K562 (cell line): Measurements from ENCODE around the gene XIRP1. TPM values are rescaled to one million over a fixed set of nuclear protein-coding genes. Genes with fewer than 3 reads are reported as not detected.
A peak's percentile ranks its signal among the peaks of the same experiment; 100 is the strongest.

Experiments used
- ATAC-seq: fragments of 200-7000 bp; cut with Tn5 transposase; 3 replicates; pipeline ENCODE4 v1.9.1; 2020; ENCODE audit warnings: moderate library complexity
- BruUV-seq: library from RNA; stranded (reverse); fragments of 400-500 nt; replicated peaks from 2 replicates; lab custom pipeline; 2021; lab: Mats Ljungman, UMichigan
- CTCF ChIA-PET: fragments of 300-600 bp; formaldehyde crosslinking; extraction: SDS; loops from one replicate; lab custom pipeline; 2021; ENCODE audit warnings: low intra/inter-chr PET ratio; lab: Yijun Ruan, JAX
- POLR2A ChIA-PET: fragments of 300-600, 350-650 bp; sonication (Branson Sonifier 250); formaldehyde crosslinking; extraction: SDS; loops from one replicate; lab custom pipeline; 2021; ENCODE audit warnings: antibody characterized with exemption, inconsistent platforms; lab: Yijun Ruan, JAX
- DNase-seq, 4 experiments: peaks; one replicate each; pipeline versions ENCODE4 v3.0.0 to v3.0.0-alpha.2; 2011 to 2018; ENCODE audit warnings: low spot score in 3 of 4, mixed read lengths in 3 of 4; ENCODE audit errors: extremely low read depth in 1 of 4
- FAIRE-seq: peaks from 2 replicates; lab custom pipeline; 2011; peaks lifted over from hg19 to GRCh38; lab: Jason Lieb, UNC
- H2AFZ ChIP-seq: 2 replicates; pipeline ENCODE4 v1.6.0; 2011; ENCODE audit warnings: low read depth, low read length, control low read depth, inconsistent platforms
- H3K27ac ChIP-seq: fragments of 200-600 bp; 3 replicates; pipeline ENCODE4 v1.8.0; 2011; ENCODE audit warnings: low read depth, mild to moderate bottlenecking, control low read depth, inconsistent platforms, low read length, moderate library complexity, mixed read lengths; ENCODE audit errors: extremely low read depth
- H3K27me3 ChIP-seq, 2 experiments: fragments of 300-600 bp in 1 of 2; 2 replicates in 1 of 2; 3 replicates in 1 of 2; pipeline versions ENCODE4 v1.6.0 to v1.8.0; 2011; ENCODE audit warnings: inconsistent platforms in 2 of 2, low read length in 2 of 2, mild to moderate bottlenecking in 1 of 2, mixed read lengths in 1 of 2, moderate library complexity in 1 of 2; ENCODE audit not compliant: control insufficient read depth in 2 of 2, insufficient read depth in 2 of 2
- H3K36me3 ChIP-seq: fragments of 300-600 bp; 3 replicates; pipeline ENCODE4 v1.8.0; 2011; ENCODE audit warnings: mild to moderate bottlenecking, low read length, inconsistent platforms; ENCODE audit not compliant: control insufficient read depth, insufficient read depth
- H3K4me1 ChIP-seq, 2 experiments: fragments of 200-600 bp in 1 of 2; replicated peaks in 1 of 2; 2 replicates in 1 of 2; 3 replicates in 1 of 2; pipeline versions ENCODE4 v1.5.1 to v1.8.0; 2011; ENCODE audit warnings: inconsistent platforms in 2 of 2, low read length in 2 of 2, mild to moderate bottlenecking in 1 of 2, mixed read lengths in 1 of 2, moderate library complexity in 1 of 2; ENCODE audit not compliant: control insufficient read depth in 2 of 2, insufficient read depth in 2 of 2
- H3K4me2 ChIP-seq: 2 replicates; pipeline ENCODE4 v1.6.1; 2011; ENCODE audit warnings: low read length, control low read depth, inconsistent platforms, mixed read lengths; ENCODE audit not compliant: insufficient read depth
- H3K4me3 ChIP-seq: fragments of 200-600 bp; sonication (generic), shearing (Covaris generic); 2 replicates; pipeline ENCODE4 v1.5.1; 2016; ENCODE audit warnings: control low read depth, inconsistent platforms
- H3K79me2 ChIP-seq: fragments of 200-600 bp; 3 replicates; pipeline ENCODE4 v1.8.0; 2011; ENCODE audit warnings: low read length, inconsistent platforms; ENCODE audit not compliant: control insufficient read depth, insufficient read depth
- H3K9ac ChIP-seq, 2 experiments: 2 replicates each; pipeline versions ENCODE4 v1.6.0 to v1.6.1; 2011; ENCODE audit warnings: low read depth in 2 of 2, low read length in 2 of 2, control low read depth in 1 of 2, inconsistent platforms in 1 of 2, mild to moderate bottlenecking in 1 of 2, mixed read lengths in 1 of 2; ENCODE audit not compliant: insufficient read depth in 1 of 2
- H3K9me1 ChIP-seq: one replicate; pipeline ENCODE4 v1.6.0; 2011; ENCODE audit warnings: inconsistent platforms, mild to moderate bottlenecking, low read length, moderate library complexity; ENCODE audit not compliant: control insufficient read depth, insufficient read depth
- H3K9me3 ChIP-seq: replicated peaks from 2 replicates; pipeline ENCODE4 v1.5.1; 2011; ENCODE audit warnings: low read depth, low read length, inconsistent platforms; ENCODE audit not compliant: control insufficient read depth, insufficient read depth
- H4K20me1 ChIP-seq: replicated peaks from 2 replicates; pipeline ENCODE4 v1.6.1; 2011; ENCODE audit warnings: low read length, inconsistent platforms, mixed read lengths; ENCODE audit not compliant: control insufficient read depth, insufficient read depth
- CTCF ChIP-seq, 3 experiments: IDR thresholded peaks in 2 of 3; conservative IDR thresholded peaks in 1 of 3; 2 replicates each; pipeline ENCODE4 v1.5.1; 2011 to 2012; ENCODE audit warnings: low read length in 3 of 3, mild to moderate bottlenecking in 3 of 3, control low read depth in 2 of 3, improper control_type of control experiment in 1 of 3, inconsistent platforms in 1 of 3, low read depth in 1 of 3, mixed read lengths in 1 of 3, moderate library complexity in 1 of 3; ENCODE audit not compliant: insufficient read depth in 2 of 3
- ESRRB ChIP-seq: fragments of 250-450 bp; sonication (Bioruptor Pico); IDR thresholded peaks from 2 replicates; pipeline ENCODE4 v1.5.0; 2020; ENCODE audit warnings: mild to moderate bottlenecking, moderate library complexity, borderline replicate concordance
- GABPB1 ChIP-seq: sonication (generic); formaldehyde crosslinking; IDR thresholded peaks from 2 replicates; pipeline ENCODE4 v1.8.0; 2022; ENCODE audit warnings: mild to moderate bottlenecking, missing genetic modification reagents
- PKNOX1 ChIP-seq: fragments of 450-650 bp; IDR thresholded peaks from 2 replicates; pipeline ENCODE4 v1.6.1; 2016
- RAD21 ChIP-seq, 2 experiments: fragments of 250-450 bp in 1 of 2; fragments of 450-650 bp in 1 of 2; sonication (Bioruptor Pico) in 1 of 2; formaldehyde crosslinking in 1 of 2; IDR thresholded peaks in 1 of 2; conservative IDR thresholded peaks in 1 of 2; 2 replicates each; pipeline versions ENCODE4 v1.4.0 to v1.8.0; 2020 to 2022; ENCODE audit warnings: mild to moderate bottlenecking in 2 of 2, moderate library complexity in 1 of 2
- TFAP4 ChIP-seq: sonication (generic); formaldehyde crosslinking; IDR thresholded peaks from 2 replicates; pipeline ENCODE4 v1.8.0; 2022; ENCODE audit warnings: missing genetic modification reagents, mild to moderate bottlenecking, moderate library complexity, borderline replicate concordance
- WGBS: fragments of 100-300 bp; shearing (Covaris generic); methylation state at CpG from one replicate; pipeline ENCODE4 v1.1.6; 2016; ENCODE audit warnings: low coverage, mixed read lengths; ENCODE audit not compliant: insufficient coverage; ENCODE audit errors: missing lambda C conversion rate; 5-methylcytosine and 5-hydroxymethylcytosine counted together
- in situ Hi-C: fragments of 300-500 bp; cut with MboI; formaldehyde crosslinking; loops from 4 replicates; pipeline ENCODE4 v1.15.0; 2018; ENCODE audit warnings: inconsistent platforms, mixed read lengths
- intact Hi-C: fragments of 100-400 bp; cut with micrococcal nuclease; formaldehyde crosslinking; loops from 2 replicates; pipeline ENCODE4 v1.14.2; 2022
- polyA plus RNA-seq, 8 experiments: library from polyadenylated mRNA; depleted of rRNA in 4 of 8; stranded (reverse) in 5 of 8; unstranded in 3 of 8; fragments of >200 nt; fragmentation: Nextera tagmentation in 2 of 8; fragmentation: Illumina TruSeq in 1 of 8; extraction: Ambion mirVana in 2 of 8; extraction: Trizol in 1 of 8; gene quantifications; 2 replicates each; pipeline versions ENCODE4 v1.2.1 to v1.2.3, GENCODE V29; 2011 to 2014; ENCODE audit warnings: inconsistent platforms in 1 of 8, missing spikeins in 1 of 8
- total RNA-seq, 7 experiments: library from RNA; depleted of rRNA in 6 of 7; stranded (reverse); fragments of >200 nt in 6 of 7; fragmentation: Illumina TruSeq in 2 of 7; extraction: Trizol in 2 of 7; gene quantifications; 2 replicates each; pipeline versions ENCODE4 v1.2.1 to v1.2.3, GENCODE V29; 2011 to 2021; ENCODE audit warnings: low replicate concordance in 1 of 7

The XIRP1 gene
- total and polyA plus RNA-seq, 9 of the 15 experiments (the other 6 are each of a cell fraction or from before 2014, with no cell fraction given) = 0.03 to 0.27 (median 0.08) TPM; not detected in 3

GRCh38 chr3:39183211-39184080, 8.9 kb downstream of the XIRP1 start:
- H3K79me2 ChIP-seq = peaks cover 2% of the 10 kb centered on the region; the same call in 1 of the 3 replicates
- intact Hi-C loops (loop anchor here (1.0 kb wide), 1 partner anchor 57 kb away; no protein-coding TSS in a partner anchor), in situ Hi-C loops (no loop called here)
- H3K27me3 ChIP-seq = peaks cover 6 to 11% of the 10 kb centered on the region in 2 experiments; a peak in 2 of 5 replicates
- 64% methylated on average over 12 of the region's 12 CpGs for WGBS
- H3K27ac ChIP-seq = no peak overlapping the region
- H3K9ac ChIP-seq = peak overlapping the region in 1 of 2 experiments; percentile 69; a peak in 2 of 4 replicates
- no peaks in the 10 kb centered on the region for H3K36me3 ChIP-seq
- ChIA-PET POLR2A (interaction anchor here (0.7 to 2.4 kb wide), 5 partner anchors 12 to 223 kb away, joined by 3 to 9 read pairs (median 4); partner anchors contain the start of gene RPSA), CTCF (interaction anchor here (2.1 kb wide), 1 partner anchor 57 kb away, joined by 10 read pairs; no protein-coding TSS in a partner anchor)
- H3K4me3 ChIP-seq = no peak overlapping the region
- H3K4me1 ChIP-seq = peaks cover 25 to 49% of the 10 kb centered on the region in 2 experiments
- TF ChIP-seq PKNOX1 = no peak
- TF ChIP-seq TFAP4 (CRISPR knock-in tag) = peak; percentile 27; the same call in 1 of the 2 replicates
- no peak for TF ChIP-seq GABPB1
- TF ChIP-seq RAD21 (CRISPR knock-in tag; conservative IDR thresholded peaks at IDR 0.05 in 1 of 2, IDR thresholded peaks at IDR 0.05 in 1 of 2) = peak in 1 of 2 experiments; percentile 33; a peak in 2 of 4 replicates
- no peak for TF ChIP-seq ESRRB (CRISPR knock-in tag)
- peak in 2 of 3 experiments; percentile 26 to 36; a peak in 2 of 6 replicates for TF ChIP-seq CTCF (IDR thresholded peaks at IDR 0.05 in 2 of 3, conservative IDR thresholded peaks at IDR 0.05 in 1 of 3; ENCODE audit: insufficient read depth in 2 of 3, low read depth in 1 of 3, low read length in 3 of 3)
- no peak for ATAC-seq
- no peaks in the 10 kb centered on the region for H3K9me1 ChIP-seq
- no peaks in the 10 kb centered on the region for H3K9me3 ChIP-seq
- DNase-seq = no peak
- no peaks in the 10 kb centered on the region for H4K20me1 ChIP-seq
- FAIRE-seq = no peak
- no TSS peak for BruUV-seq
- H2AFZ ChIP-seq = no peak overlapping the region
- no peak overlapping the region for H3K4me2 ChIP-seq
